CD8-positive, alpha-beta memory T cell (primary cell): ENCODE data around the gene ZCRB1. TPM values are rescaled to one million over a fixed set of nuclear protein-coding genes. Genes with fewer than 3 reads are reported as not detected.

Experiments
- CTCF ChIA-PET: fragments of 350-600 bp; sonication (Branson Sonifier 250); formaldehyde crosslinking; loops from one replicate; lab custom pipeline; 2021; ENCODE audit warnings: antibody characterized with exemption; lab: Charles Lee
- POLR2A ChIA-PET: fragments of 350-600 bp; sonication (Branson Sonifier 250); formaldehyde crosslinking; loops from one replicate; lab custom pipeline; 2021; ENCODE audit warnings: antibody characterized with exemption; lab: Charles Lee
- DNase-seq, 5 donors: peaks; one replicate each; pipeline versions ENCODE4 v3.0.0 to v3.0.0-alpha.2; 2020 to 2022; ENCODE audit warnings: mixed read lengths in 1 of 5
- H3K27ac ChIP-seq: one replicate; pipeline ENCODE4 v1.7.0; 2013; ENCODE audit warnings: low read depth, mild to moderate bottlenecking, low read length, moderate library complexity
- H3K27me3 ChIP-seq: 2 replicates; pipeline ENCODE4 v1.7.0; 2013; ENCODE audit warnings: low read length, mild to moderate bottlenecking; ENCODE audit not compliant: insufficient read depth, poor library complexity, severe bottlenecking
- H3K36me3 ChIP-seq: 2 replicates; pipeline ENCODE4 v1.7.0; 2013; ENCODE audit warnings: mild to moderate bottlenecking, low read length, moderate library complexity; ENCODE audit not compliant: insufficient read depth
- H3K4me1 ChIP-seq: 2 replicates; pipeline ENCODE4 v1.7.0; 2013; ENCODE audit warnings: mild to moderate bottlenecking, low read length, moderate library complexity; ENCODE audit not compliant: insufficient read depth
- H3K4me3 ChIP-seq: 2 replicates; pipeline ENCODE4 v1.7.0; 2013; ENCODE audit warnings: mild to moderate bottlenecking, low read length
- H3K9me3 ChIP-seq: 2 replicates; pipeline ENCODE4 v1.7.0; 2013; ENCODE audit warnings: mild to moderate bottlenecking, low read length
- H3K27ac Mint-ChIP-seq, 8 donors: one replicate each; pipeline ENCODE4 v1.8.0; 2020 to 2021; ENCODE audit warnings: mixed read lengths in 8 of 8, mild to moderate bottlenecking in 6 of 8, inconsistent platforms in 3 of 8, moderate library complexity in 3 of 8
- H3K27me3 Mint-ChIP-seq, 2 donors: one replicate each; pipeline ENCODE4 v1.8.0; 2020 to 2021; ENCODE audit warnings: mixed read lengths in 2 of 2, mild to moderate bottlenecking in 1 of 2, moderate library complexity in 1 of 2
- H3K36me3 Mint-ChIP-seq, 3 donors: one replicate each; pipeline ENCODE4 v1.8.0; 2020 to 2021; ENCODE audit warnings: mixed read lengths in 3 of 3, inconsistent platforms in 1 of 3, mild to moderate bottlenecking in 1 of 3
- H3K4me1 Mint-ChIP-seq, 3 donors: one replicate each; pipeline ENCODE4 v1.8.0; 2020 to 2021; ENCODE audit warnings: mixed read lengths in 3 of 3, inconsistent platforms in 1 of 3, mild to moderate bottlenecking in 1 of 3
- H3K4me3 Mint-ChIP-seq, 7 donors: one replicate each; pipeline ENCODE4 v1.8.0; 2020 to 2021; ENCODE audit warnings: mixed read lengths in 7 of 7, mild to moderate bottlenecking in 6 of 7, moderate library complexity in 4 of 7, inconsistent platforms in 2 of 7
- H3K9me3 Mint-ChIP-seq, 5 donors: one replicate each; pipeline ENCODE4 v1.8.0; 2020 to 2022; ENCODE audit warnings: mixed read lengths in 5 of 5, mild to moderate bottlenecking in 3 of 5, moderate library complexity in 2 of 5, inconsistent platforms in 1 of 5
- polyA plus RNA-seq: library from polyadenylated mRNA; unstranded; fragments of 300-500 nt; fragmentation: Illumina TruSeq; gene quantifications from one replicate; pipeline ENCODE4 v1.2.3, GENCODE V29; 2021
- total RNA-seq, 2 experiments: library from RNA; stranded (reverse); gene quantifications; one replicate each; pipeline ENCODE4 v1.2.3, GENCODE V29; 2021

ZCRB1 gene
- total and polyA plus RNA-seq, 3 experiments from 2014 or later, result 78.1 to 89.1 (median 79.9) TPM

DNA sequence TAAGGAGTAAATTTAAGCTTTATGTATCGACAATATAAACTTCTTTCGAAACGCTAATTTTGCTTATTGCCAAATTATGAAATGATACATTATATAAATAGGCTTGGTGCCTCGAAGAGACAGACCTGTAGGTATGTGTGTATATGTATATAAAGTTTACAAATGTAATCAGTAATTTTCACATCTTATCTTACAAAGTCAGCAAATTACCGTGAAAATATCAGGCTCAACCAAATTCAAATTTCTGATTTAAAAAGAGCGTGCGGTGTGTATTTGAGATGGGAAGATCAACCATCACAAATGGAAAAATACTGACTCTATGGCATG is 605 bp downstream of the ZCRB1 start:
- Histone ChIP-seq H3K27ac (peak overlapping the region; percentile 88), H3K4me3 (peak overlapping the region; percentile 92), H3K4me1 (peaks cover 44% of the 10 kb centered on the region), H3K9me3 (no peaks in the 10 kb centered on the region), H3K27me3 (no peaks in the 10 kb centered on the region), H3K36me3 (no peaks in the 10 kb centered on the region)
- H3K36me3 Mint-ChIP-seq, result peaks cover 4 to 53% (median 7%) of the 10 kb centered on the region in 3 donors
- H3K27me3 Mint-ChIP-seq, result no peaks in the 10 kb centered on the region
- peaks cover 44 to 54% (median 47%) of the 10 kb centered on the region in 3 donors for H3K4me1 Mint-ChIP-seq
- POLR2A ChIA-PET, result interaction anchor here (1.1 kb wide), 1 partner anchor 87 kb away, joined by 4 read pairs; no protein-coding TSS in a partner anchor
- H3K27ac Mint-ChIP-seq, result peak overlapping the region; percentile 95 to 99 (median 98)
- H3K4me3 Mint-ChIP-seq, result peak overlapping the region; percentile 93 to 100 (median 98)
- CTCF ChIA-PET, result no interaction called here
- H3K9me3 Mint-ChIP-seq, result no peaks in the 10 kb centered on the region
- no peak for DNase-seq

DNA sequence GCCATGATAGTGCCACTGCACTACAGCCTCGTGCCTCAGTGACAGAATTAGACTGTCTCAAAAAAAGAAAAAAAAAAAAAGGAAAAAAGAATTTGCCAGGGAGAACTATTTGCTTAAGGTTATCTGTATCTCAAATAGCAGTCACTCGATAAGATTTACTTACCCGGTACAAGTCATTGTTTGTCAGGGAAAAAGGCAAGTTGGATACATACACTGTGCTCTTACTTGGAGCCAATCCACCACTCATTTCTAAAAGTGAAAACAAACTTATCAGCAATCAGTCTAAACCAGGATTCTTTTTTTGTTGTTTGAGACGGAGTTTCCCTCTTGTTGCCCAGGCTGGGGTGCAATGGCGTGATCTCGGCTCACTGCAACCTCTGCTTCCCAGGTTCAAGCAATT is 2.0 kb downstream of the ZCRB1 start:
- no peak for DNase-seq
- H3K4me1 ChIP-seq, result peaks cover 33% of the 10 kb centered on the region
- POLR2A ChIA-PET, result no interaction called here

DNA sequence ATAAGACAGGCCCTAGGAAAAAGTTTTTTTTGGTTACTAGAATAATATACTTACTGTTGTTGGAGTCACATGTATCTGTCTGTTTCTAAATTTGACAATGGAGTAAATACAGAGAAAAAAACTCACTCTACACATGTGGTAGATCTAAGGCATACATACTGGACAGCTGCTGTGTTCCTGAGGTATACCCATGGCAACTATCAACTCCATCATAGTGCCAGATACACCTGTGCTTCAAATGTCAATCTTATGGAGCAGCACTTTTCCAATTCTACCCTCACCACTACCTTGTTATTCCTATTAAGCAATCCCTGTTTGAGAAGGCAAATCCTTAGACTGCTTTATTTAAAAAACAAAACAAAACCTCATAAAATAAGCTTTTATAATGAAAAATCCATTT is 3.3 kb downstream of the ZCRB1 start:
- H3K27me3 Mint-ChIP-seq, result no peaks in the 10 kb centered on the region
- H3K4me1 Mint-ChIP-seq, result peaks cover 24 to 29% (median 24%) of the 10 kb centered on the region in 3 donors
- peaks cover 4 to 55% (median 13%) of the 10 kb centered on the region in 3 donors for H3K36me3 Mint-ChIP-seq
- H3K4me3 Mint-ChIP-seq, result no peak overlapping the region
- no peaks in the 10 kb centered on the region for H3K9me3 ChIP-seq
- peak overlapping the region in 3 of 8 donors; percentile 1 to 79 (median 39) for H3K27ac Mint-ChIP-seq
- peaks cover 2% of the 10 kb centered on the region for H3K36me3 ChIP-seq
- CTCF ChIA-PET, result interaction anchor here (1.5 to 1.6 kb wide), 2 partner anchors 9 to 24 kb away, joined by 3 to 4 read pairs; no protein-coding TSS in a partner anchor
- POLR2A ChIA-PET, result interaction anchor here (0.6 kb wide), 1 partner anchor 117 kb away, joined by 6 read pairs; no protein-coding TSS in a partner anchor
- no peaks in the 10 kb centered on the region for H3K9me3 Mint-ChIP-seq
- DNase-seq, result no peak
- H3K4me1 ChIP-seq, result peaks cover 20% of the 10 kb centered on the region
- no peak overlapping the region for H3K27ac ChIP-seq
- H3K27me3 ChIP-seq, result no peaks in the 10 kb centered on the region
- no peak overlapping the region for H3K4me3 ChIP-seq

More for the DNA sequence above, 2.0 kb downstream of the ZCRB1 start:
- no peaks in the 10 kb centered on the region for H3K27me3 Mint-ChIP-seq
- H3K36me3 Mint-ChIP-seq, result peaks cover 4 to 53% (median 7%) of the 10 kb centered on the region in 3 donors
- Histone ChIP-seq H3K27me3 (no peaks in the 10 kb centered on the region), H3K36me3 (no peaks in the 10 kb centered on the region), H3K27ac (no peak overlapping the region), H3K9me3 (no peaks in the 10 kb centered on the region), H3K4me3 (no peak overlapping the region)
- no peaks in the 10 kb centered on the region for H3K9me3 Mint-ChIP-seq
- H3K4me3 Mint-ChIP-seq, result no peak overlapping the region
- peak overlapping the region in 1 of 8 donors; percentile 42 for H3K27ac Mint-ChIP-seq
- H3K4me1 Mint-ChIP-seq, result peaks cover 35 to 42% (median 37%) of the 10 kb centered on the region in 3 donors
- CTCF ChIA-PET, result interaction anchor here (1.5 to 1.6 kb wide), 2 partner anchors 8 to 26 kb away, joined by 3 to 4 read pairs; no protein-coding TSS in a partner anchor

DNA sequence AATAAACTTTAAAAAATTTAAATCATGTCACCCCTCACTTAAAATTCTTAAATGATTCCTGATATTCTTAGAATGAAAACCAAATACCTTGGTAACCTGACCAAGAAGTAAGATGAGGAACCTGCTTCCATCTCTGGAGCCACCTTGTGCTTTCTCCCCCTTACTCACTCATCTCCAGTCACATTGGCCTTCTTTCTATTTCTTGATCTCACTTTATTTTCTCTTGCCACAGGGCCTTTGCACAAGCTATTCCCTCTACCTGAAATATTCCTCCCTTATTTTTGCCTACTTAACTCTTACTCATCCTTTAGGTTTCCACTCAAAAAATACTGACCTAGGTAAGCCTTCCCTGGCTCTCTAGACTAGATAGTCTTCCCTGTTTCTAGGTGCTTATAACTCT is 5.1 kb downstream of the ZCRB1 start:
- H3K4me1 Mint-ChIP-seq, result peaks cover 11 to 15% (median 13%) of the 10 kb centered on the region in 3 donors
- H3K27ac ChIP-seq, result no peak overlapping the region
- H3K27me3 ChIP-seq, result no peaks in the 10 kb centered on the region
- CTCF ChIA-PET, result no interaction called here
- H3K36me3 Mint-ChIP-seq, result peaks cover 4 to 50% (median 13%) of the 10 kb centered on the region in 3 donors
- POLR2A ChIA-PET, result no interaction called here
- H3K9me3 Mint-ChIP-seq, result no peaks in the 10 kb centered on the region
- no peaks in the 10 kb centered on the region for H3K27me3 Mint-ChIP-seq
- peak overlapping the region in 1 of 8 donors; percentile 67 for H3K27ac Mint-ChIP-seq
- H3K9me3 ChIP-seq, result no peaks in the 10 kb centered on the region
- no peak overlapping the region for H3K4me3 ChIP-seq
- no peak overlapping the region for H3K4me3 Mint-ChIP-seq
- H3K4me1 ChIP-seq, result peaks cover 11% of the 10 kb centered on the region
- no peak for DNase-seq
- H3K36me3 ChIP-seq, result peaks cover 5% of the 10 kb centered on the region

DNA sequence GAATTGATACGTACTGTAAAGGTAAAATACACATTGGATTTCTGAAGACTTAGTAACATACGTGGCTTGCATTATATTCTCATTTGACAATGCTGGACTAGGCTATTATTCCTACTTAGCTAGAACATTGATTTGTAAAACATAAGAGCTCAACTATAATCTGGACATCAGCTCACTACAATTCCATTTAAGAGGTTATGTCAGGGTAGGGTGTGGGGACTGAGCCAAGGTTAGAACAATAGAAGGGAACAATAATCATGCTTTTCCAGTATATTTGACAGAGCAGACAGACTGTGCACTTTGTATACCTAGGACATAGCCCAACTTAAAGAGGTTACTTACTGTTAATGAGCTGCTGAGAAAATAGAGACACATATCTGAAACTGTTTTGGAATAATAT is 10.8 kb downstream of the ZCRB1 start:
- Mint-ChIP-seq H3K27ac (no peak overlapping the region), H3K36me3 (peaks cover 0 to 50% (median 16%) of the 10 kb centered on the region in 3 donors), H3K4me3 (no peak overlapping the region), H3K27me3 (no peaks in the 10 kb centered on the region), H3K9me3 (no peaks in the 10 kb centered on the region), H3K4me1 (peaks cover 0 to 1% (median 0%) of the 10 kb centered on the region in 3 donors)
- Histone ChIP-seq H3K27me3 (no peaks in the 10 kb centered on the region), H3K9me3 (no peaks in the 10 kb centered on the region), H3K36me3 (peaks cover 19% of the 10 kb centered on the region), H3K4me1 (no peaks in the 10 kb centered on the region), H3K4me3 (no peak overlapping the region), H3K27ac (no peak overlapping the region)
- ChIA-PET CTCF (no interaction called here), POLR2A (no interaction called here)
- DNase-seq, result no peak

DNA sequence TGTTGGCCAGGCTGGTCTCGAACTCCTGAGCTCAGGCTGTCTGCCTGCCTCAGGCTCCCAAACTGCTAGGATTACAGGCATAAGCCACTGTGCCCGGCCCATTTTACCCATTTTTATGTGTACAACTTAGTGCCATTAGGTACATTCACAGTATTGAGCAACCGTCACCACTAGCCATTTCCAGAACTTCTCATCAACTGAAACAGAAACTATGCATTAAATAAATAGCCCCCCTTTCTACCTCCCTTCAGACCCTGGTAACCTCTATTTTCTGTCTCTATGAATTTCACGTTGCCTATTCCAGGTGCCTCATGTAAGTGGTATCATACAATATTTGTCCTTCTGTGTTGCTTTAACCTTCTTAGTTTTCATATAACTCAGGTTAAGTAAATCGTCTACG is 15.9 kb downstream of the ZCRB1 start:
- CTCF ChIA-PET, result no interaction called here
- no peak overlapping the region for H3K4me3 ChIP-seq
- no peaks in the 10 kb centered on the region for H3K4me1 Mint-ChIP-seq
- H3K36me3 Mint-ChIP-seq, result peaks cover 0 to 24% (median 11%) of the 10 kb centered on the region in 3 donors
- H3K27me3 Mint-ChIP-seq, result no peaks in the 10 kb centered on the region
- H3K4me3 Mint-ChIP-seq, result no peak overlapping the region
- no peaks in the 10 kb centered on the region for H3K27me3 ChIP-seq
- H3K9me3 Mint-ChIP-seq, result no peaks in the 10 kb centered on the region
- H3K36me3 ChIP-seq, result peaks cover 11% of the 10 kb centered on the region
- H3K4me1 ChIP-seq, result no peaks in the 10 kb centered on the region
- no peak overlapping the region for H3K27ac ChIP-seq
- peak overlapping the region in 1 of 8 donors; percentile 1 for H3K27ac Mint-ChIP-seq
- POLR2A ChIA-PET, result no interaction called here
- DNase-seq, result no peak
- H3K9me3 ChIP-seq, result no peaks in the 10 kb centered on the region

DNA sequence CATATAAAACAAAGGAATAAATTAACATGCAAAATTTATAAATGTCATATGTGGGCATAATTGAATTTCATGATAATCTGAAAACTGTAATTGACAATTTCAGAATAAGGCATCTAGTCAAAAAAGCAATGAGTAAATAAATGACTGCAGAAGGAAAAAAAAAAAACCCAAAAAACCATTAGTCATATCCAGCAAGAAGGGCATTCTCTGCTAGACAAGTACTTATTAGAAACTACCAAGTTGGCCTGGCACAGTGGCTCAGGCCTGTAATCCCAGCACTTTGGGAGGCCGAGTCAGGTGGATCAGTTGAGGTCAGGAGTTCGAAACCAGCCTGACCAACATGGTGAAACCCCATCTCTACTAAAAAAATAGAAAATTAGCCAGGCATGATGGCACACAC is 17.5 kb downstream of the ZCRB1 start:
- CTCF ChIA-PET, result no interaction called here
- H3K27ac Mint-ChIP-seq, result no peak overlapping the region

DNA sequence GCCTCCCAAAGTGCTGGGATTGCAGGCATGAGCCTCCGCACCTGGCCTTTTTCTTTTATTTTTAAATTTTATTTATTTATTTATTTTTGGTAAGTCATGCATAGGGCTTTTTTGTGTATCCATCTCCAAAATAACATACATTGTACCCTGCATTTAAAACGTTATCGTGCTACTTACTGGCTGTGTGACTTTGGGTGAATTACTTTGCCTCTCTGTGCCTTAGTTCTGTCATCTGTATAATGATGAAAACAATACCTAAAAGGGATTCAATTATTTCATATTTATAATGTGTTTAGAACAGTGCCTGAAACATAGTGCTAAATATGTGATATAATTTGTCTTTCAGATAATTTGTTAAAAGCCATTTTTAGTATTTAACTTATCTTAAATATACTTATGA is 19.6 kb downstream of the ZCRB1 start:
- Histone ChIP-seq H3K9me3 (no peaks in the 10 kb centered on the region), H3K4me1 (no peaks in the 10 kb centered on the region), H3K4me3 (no peak overlapping the region), H3K27ac (no peak overlapping the region), H3K27me3 (no peaks in the 10 kb centered on the region), H3K36me3 (no peaks in the 10 kb centered on the region)
- Mint-ChIP-seq H3K4me1 (no peaks in the 10 kb centered on the region), H3K27ac (no peak overlapping the region), H3K4me3 (no peak overlapping the region), H3K9me3 (no peaks in the 10 kb centered on the region), H3K36me3 (peaks cover 0 to 3% (median 3%) of the 10 kb centered on the region in 3 donors), H3K27me3 (no peaks in the 10 kb centered on the region)
- ChIA-PET POLR2A (no interaction called here), CTCF (no interaction called here)
- no peak for DNase-seq

More for the DNA sequence above, 17.5 kb downstream of the ZCRB1 start:
- Mint-ChIP-seq H3K36me3 (peaks cover 0 to 12% (median 8%) of the 10 kb centered on the region in 3 donors), H3K9me3 (no peaks in the 10 kb centered on the region), H3K4me3 (no peak overlapping the region), H3K27me3 (no peaks in the 10 kb centered on the region), H3K4me1 (no peaks in the 10 kb centered on the region)
- DNase-seq, result no peak
- H3K36me3 ChIP-seq, result peaks cover 4% of the 10 kb centered on the region
- no peaks in the 10 kb centered on the region for H3K4me1 ChIP-seq
- H3K4me3 ChIP-seq, result no peak overlapping the region
- POLR2A ChIA-PET, result no interaction called here
- no peaks in the 10 kb centered on the region for H3K27me3 ChIP-seq
- H3K27ac ChIP-seq, result no peak overlapping the region
- no peaks in the 10 kb centered on the region for H3K9me3 ChIP-seq
